GM19395 (cell line): ENCODE measurements around the gene SGCD.
"Not testable (repeated sequence)": the region's sequence is repeated elsewhere in the genome, so short reads cannot be mapped to it uniquely, and the experiment has no call there.

Experiments used
- ATAC-seq: cut with Tn5 transposase; IDR thresholded peaks from one replicate; pipeline ENCODE4 v1.9.1; 2021; ENCODE audit warnings: mild to moderate bottlenecking, moderate library complexity; ENCODE audit not compliant: unreplicated experiment

The SGCD gene

DNA sequence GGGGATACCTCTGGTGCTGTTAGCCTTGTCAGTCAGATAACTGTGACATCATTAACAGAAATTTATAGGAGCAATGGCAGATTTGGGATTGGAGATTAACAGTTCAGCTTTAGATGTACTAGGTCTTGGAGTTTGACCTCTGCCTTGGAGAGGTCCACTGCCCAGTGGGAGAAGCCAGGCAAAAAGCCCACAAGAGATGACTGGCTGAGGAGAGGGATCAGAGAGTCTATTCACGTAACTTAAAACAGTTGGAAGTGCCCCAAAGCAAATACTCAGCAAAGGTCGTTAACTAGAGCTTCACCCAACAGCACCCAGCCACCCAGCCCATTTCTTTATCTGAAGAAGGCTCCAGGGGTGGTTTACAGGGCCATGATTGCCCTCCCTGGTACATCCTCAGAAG lies 290.5 kb downstream of the SGCD start:
- no peak for ATAC-seq

DNA sequence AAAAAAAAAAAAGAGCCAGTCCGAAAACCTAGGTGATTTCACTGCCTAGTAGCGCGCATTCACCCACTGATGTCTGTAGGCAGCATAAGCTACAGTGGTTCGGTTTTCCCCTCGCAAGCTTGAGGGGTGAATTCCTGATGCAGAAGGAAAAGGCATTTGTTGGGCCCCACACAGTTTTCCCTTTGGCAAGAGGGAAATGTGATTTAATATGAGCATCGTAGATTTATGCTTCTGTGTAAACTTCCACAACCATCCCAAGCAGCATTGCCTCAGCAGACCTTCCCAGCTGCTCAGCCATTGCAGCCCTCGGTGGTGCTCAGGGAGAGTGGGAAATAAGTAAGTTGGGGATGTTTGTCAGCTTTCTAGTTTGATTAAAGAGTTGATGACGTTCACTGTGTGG lies 291.6 kb downstream of the SGCD start:
- ATAC-seq = no peak

DNA sequence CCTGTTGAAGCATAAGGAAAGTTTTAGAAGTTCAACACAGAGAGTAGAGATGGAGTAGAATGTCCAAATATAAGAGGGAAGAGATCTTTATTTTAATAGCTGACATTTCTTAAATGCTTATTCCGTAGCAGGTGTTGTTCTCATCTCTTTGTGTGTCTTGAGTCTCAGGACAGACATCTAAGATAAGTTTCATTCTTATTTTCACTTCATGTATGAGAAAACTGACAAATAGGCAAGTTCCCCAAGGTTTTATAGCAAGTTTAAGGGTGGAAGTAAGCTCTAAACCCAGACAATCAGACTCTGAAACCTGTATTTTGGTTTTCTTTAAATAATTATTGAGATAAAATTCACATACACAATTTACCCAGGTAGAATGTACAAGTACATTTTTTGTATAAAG lies 294.8 kb downstream of the SGCD start:
- ATAC-seq = no peak

DNA sequence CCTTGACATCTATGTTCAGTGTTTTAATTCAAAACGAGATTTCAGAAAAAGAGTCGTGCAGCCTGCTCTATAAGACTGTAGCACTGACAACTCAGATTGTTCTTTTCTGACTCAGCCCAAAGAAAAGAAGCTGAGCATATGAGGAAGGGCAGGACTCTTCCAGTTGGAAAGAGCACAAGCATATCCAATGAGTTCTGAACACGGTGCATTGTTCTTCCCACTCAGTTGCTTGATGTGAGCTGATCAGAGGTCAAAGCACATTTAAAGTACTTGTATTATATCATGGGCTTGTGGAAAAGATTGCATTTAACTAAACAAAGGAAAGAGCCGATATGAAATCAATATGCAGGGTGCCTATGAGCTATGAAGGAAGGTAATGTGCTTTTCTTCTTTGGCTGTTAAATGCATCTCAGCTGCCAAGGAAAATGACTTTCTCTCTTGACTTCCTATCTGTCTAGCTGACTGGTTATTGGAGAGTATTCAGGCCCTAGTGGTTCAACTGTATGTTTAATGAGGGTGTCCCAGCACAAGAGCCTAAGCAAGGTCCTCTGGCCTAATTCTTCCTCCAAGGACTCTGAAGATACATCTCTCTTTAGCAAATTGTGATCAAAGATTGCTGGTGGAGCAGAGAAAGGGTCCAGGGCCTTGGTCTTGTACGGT lies 296.5 kb downstream of the SGCD start:
- ATAC-seq = no peak

DNA sequence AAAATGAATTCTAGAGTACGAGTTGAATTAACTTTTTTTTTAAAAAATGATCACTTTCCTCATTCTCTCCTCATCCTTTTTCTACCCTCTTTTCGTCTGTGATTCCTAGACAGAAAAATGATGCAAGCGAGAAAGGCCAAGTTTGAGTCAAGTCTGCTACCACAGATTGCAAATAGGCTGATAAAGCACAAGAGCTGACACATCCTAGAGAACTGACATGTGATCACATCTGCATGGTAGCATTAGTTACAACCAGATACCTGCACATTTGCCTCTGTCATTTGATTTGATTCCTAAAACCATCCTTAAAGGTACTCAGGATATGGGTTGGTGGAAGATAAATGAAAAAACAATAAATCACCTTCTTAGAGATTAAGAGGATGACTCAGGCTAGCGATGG lies 297.7 kb downstream of the SGCD start:
- no peak for ATAC-seq

DNA sequence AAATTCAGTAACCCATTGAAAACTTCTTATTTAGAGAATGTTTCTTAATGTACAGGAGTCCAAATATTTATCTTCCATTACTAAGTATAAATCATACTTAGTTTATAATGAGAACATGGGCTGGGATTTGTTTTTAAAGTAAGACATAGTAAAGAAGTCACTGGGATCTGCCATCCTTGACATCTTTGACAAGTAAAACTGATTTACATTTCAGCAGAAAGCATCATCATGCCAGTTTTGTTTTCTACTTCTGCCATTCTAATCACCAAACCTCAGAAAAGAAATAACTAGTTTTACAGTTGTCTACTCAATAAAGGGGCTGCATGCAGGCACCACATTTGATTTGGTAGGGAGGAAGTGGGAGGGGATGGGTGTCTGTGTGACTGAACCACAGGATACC lies 301.5 kb downstream of the SGCD start:
- no peak for ATAC-seq

DNA sequence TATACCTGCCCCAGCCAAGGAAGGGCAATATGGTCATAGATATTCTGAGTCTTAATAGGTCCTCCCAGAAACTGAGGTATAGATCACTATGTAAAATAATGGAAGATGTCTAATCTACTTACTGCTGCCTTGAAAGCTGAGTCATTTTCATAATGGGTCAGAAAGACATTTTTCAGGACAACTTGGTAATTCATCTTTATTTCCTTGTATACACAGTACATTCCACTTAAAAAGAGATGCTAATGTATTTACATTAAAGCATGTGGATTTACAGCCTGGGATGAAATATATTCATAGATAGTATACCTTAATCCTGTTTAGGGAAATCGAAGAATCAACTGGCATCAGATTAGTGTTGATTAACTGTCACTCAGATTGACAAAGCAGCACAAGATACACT lies 304.0 kb downstream of the SGCD start:
- no peak for ATAC-seq

DNA sequence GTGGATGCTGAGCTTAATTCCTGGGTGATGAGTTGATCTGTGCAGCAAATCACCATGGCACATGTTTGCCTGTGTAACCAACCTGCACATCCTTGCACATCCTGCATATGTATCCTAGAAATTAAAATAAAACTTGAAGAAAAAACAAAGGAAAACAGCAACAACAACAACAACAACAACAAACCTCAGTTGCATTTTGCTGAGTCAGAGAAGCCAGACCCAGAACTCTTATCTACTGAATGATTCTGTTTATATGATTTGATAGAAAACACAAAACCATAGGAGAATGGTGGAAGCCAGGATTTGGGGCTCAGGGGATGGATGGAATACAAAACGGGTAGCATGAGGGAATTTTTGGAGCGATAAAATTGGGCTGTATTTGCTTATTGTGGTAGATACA lies 307.3 kb downstream of the SGCD start:
- ATAC-seq = no peak

DNA sequence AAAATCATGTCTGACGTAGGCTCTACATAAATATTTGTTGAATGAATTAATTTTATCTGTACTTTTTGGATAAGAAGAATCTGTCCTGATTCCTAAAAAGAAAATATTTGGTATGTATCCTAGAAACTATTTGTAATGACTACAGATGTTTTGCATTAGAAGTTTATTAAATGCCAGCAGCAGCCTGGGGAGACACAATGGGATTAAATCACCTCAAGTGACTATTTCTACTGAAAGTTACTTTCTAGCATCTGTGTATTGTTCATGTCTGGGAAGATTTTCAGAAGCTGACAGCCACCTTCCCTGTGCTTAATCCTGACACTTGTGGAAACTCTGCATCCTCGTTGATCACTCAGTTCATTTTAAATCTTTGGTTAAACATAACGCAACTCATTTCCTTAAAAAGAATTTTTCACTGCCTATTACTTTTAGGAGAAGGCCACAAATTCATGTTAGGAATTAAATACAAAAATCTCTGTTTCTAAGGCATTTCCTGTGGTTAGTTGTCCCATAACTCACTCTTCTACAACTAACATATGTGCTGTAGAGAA lies 313.8 kb downstream of the SGCD start:
- ATAC-seq = no peak

DNA sequence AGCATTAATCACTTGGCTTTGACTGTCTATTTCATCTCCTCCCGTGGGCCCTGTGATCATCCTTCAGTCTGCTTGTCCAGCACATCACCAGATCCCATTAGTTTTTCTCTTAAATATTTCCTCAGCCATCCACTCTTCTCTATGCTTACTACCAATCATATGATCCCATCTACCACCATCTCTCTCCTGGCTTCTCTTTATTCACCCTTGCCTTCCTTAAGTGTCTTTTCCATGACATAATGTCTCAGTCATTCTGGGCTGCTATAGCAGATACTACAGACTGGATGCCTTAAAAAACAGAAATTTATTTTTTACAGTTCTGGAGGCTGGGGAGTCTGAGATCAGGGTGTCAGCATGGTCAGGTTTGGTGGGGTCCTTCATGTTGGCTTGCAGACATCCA lies 314.7 kb downstream of the SGCD start:
- ATAC-seq = no peak

DNA sequence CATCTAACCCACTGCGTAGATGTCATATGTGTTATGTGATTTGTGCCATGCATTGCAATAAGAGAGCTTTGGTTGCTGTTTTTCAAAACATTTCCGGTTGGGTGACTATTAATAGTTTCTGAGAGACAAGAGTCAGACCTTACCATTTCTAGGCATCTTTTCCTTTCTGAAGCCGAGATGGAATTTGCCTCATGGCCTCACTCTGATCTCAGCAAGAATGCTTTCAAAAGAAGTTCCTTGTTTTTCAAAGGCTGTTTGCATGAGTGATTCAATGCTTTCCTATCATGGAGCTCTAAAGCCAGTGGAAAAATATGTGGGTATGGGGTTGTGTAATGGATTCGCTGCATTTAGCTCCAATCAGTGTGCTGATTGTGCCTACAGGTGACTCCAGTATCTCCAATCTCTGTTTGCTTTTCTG lies 320.1 kb downstream of the SGCD start:
- no peak for ATAC-seq

DNA sequence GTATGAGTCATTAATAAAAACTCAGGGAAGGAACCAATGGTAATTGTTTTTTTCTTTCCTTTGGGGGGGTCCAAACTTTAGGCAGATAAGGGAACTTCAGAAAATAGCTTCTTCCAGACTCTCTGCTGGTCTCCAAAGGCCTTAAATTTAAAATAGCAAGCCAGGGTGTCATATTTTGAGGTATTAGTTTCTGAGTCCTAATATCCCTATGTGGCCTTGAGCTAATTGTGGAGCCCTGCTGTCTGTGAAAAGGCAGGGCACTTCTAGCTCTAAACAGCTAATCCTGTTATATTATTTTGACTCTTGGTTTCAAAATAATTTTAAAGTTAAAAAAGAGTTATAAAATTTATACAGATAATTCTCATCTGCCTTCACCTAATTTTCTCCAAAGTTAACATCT lies 327.5 kb downstream of the SGCD start:
- ATAC-seq = no peak

DNA sequence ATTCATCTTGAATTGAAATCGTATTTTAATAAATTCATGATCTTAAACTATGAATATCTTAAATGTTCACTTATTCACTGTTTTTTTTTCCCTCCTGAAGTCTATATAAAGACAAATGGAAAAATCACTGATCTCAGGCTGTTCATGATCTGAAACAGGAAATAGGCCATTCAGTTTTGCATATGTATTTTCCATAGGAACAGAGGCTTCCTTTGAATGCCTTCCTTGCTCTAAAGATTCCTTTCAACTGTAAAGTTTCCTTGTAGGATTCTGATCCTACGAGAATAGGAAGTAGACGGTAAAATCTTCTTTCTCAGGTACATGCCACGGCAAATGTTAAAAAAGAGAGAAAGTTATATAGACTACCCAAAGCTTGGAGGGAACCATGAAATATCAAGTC lies 328.8 kb downstream of the SGCD start:
- no peak for ATAC-seq

DNA sequence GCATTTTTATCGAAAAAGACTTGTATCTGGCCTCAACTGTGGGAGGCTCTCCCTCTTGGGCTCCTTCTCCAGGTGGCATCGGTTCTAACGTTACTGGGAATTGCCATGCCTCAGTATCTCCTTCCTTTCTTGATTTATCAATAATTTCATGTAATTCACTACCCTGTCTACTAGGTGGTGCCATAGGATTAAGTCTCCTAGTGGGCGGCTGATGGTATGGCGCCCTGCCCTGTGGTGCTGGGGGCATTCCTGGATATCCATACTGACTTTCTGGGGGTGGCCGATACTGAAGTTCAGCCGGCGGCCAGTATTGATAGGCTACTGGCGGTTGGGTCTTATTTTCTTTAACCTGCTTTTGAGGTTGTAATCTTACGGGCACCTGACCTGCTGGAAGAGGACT lies 337.9 kb downstream of the SGCD start:
- not testable (repeated sequence) for ATAC-seq

DNA sequence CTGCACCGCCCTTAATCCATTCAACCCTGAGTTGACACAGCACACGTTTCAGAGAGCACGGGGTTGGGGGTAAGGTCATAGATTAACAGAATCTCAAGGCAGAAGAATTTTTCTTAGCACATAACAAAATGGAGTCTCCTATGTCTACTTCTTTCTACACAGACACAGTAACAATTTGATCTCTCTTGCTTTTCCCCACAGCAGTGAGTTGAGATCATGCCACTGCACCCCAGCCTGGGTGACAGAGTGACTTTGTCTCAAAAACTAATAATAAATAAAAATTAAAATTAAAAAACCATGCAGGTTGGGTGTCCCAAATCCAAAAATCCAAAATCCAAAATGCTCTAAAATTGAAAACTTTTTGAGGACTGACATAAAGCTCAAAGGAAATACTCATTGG lies 339.7 kb downstream of the SGCD start:
- not testable (repeated sequence) for ATAC-seq

DNA sequence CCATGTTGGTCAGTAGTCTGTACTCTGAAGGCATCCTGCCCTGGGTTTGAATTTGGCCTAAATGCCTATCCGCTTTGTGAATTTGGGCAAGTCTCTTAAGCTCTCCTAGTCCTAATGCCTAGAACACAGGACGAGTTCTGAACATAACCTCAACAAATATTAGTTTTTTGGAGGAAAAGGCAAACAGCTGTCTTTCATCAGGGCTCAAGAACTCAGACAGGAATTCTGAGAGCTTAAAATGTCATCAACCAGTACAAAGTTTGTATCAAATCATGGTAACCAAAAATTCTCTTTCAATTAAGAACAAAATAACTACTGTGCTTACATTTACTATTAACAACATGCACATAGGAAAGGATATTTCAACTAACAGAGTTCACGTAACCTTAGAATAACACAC lies 340.7 kb downstream of the SGCD start:
- ATAC-seq = no peak

DNA sequence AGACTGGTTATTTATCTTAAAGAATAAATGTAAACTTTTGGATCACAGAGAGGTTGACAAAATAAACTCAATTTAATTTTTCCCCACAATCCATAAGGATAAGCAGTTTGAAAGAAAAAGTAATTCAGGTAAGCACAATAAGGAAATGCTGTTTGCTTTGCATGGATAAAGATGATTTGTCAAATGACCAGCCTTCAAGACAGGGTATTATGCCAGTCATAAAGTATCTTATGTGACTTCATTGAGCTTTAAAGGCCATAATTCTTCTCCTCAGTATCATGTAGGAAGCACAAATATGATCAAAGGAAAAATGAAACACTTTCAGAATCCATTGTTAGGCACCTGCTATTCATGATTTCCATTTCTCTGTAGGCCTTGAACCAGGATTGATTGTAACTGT lies 342.5 kb downstream of the SGCD start:
- no peak for ATAC-seq

DNA sequence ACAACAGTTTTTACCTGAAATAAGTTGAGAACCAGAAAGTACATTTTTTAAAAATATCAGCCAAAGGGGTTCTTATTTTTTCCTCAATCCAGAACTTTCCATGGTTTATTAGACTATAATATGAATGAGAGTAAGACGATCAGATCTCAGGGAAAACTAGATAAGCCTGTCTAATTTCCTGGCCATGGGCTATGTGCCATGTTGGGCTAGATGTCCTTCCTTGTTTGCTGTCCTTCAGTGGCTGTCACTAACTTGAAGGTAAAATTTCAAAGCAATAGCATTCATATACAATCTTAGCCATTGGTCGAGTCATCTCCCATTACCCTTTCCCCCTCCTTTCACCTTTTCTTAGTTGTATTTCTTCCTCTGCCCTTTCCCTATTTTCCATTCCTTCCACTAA lies 343.7 kb downstream of the SGCD start:
- no peak for ATAC-seq

DNA sequence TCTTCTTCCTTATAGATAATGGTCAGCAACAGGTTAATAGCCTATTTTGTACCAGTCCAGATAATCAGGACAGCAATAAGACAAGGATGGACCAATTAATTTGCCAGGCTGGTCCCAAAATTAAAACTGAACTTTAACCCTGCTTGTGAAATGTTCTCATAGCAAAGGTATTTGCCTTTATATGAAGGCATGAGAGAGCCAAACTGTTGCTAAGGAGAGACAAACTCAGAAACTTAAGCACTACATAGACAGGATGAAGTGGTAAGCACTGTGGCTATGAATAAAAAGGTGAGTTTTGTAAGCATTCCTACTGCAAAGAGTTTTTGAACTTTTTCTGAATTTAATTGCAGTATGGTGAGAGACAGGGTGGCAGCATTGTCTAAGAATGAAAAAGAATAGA lies 348.4 kb downstream of the SGCD start:
- ATAC-seq = no peak

DNA sequence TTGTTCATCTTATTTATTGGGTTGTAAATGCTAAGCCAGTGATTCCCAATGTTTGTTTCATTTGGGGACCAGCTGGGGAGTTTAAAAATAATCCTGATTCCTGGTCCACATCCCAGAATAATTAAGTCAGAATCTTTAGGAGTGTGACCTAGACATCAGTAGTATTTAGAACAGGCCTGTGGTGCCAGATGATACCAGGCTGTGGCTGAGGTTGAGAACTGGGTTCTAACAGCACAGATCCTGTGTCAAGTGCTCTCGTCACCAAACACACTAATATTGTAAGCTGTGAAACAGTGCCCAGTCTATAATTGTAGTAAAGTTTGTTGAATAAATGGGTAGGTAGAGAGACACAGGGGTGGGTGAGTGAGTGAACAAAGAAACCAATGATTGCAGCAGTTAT lies 351.0 kb downstream of the SGCD start:
- no peak for ATAC-seq

DNA sequence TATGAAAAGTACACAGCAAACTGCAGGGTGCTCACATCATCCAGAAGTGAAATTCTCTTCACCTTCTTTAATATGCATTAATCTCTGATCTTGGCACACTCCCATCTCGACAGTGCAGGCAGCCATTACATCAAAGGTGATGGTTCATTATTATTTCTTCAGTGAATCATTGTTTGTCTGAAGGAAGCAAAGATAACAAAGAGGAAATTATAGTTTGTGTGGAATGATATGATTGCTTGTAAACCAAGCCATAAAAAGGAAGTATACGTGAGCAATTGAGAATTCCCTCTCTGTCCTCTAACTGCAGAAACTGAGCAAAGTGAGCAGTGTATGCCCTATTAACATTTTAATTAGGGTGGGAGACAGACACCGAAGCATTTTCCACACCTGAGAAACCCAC lies 351.5 kb downstream of the SGCD start:
- no peak for ATAC-seq

DNA sequence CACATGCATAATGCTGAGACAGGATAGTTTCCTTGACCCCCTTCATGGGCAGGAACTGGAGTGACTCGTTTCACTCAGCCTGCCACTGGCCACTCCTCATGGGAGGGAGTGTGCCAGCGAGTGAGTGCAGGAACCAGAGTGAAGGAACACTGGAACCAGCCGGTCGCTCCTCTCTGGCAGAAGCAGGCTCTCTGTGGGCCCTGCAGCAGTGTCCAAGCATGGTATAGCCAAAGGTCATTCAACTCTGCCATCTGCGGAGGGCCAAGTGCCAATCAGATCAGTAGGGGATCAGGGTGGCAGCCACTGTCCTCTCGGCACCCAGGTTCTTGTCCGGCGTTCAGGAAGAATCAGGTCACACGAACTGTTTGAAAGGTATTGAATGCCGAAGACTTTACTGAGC lies 353.9 kb downstream of the SGCD start:
- ATAC-seq = no peak

DNA sequence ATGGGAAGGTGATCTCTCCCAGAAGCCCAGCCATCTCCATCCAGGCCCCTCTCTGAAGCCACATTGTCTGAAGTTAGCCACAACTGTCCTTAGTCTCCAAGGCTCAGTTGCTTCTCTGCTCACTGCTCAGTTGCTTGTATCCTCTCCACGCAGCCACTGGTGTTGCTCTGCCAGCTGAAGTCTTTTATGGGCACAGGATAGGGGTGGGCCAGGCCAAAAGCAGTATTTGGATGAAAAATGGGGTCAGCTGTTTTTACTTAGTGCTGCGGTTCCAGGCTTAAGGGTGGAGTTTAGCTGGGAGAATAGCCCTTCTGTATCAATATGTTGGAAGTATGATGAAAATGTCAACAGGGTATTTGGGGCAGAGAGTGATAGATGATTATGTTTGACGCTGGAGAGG lies 354.3 kb downstream of the SGCD start:
- ATAC-seq = no peak
